Mammary epithelial cell (primary cell): ENCODE results near the gene KDELR1.

Source experiments
- CTCF ChIP-seq, 2 donors: IDR thresholded peaks in 1 of 2; conservative IDR thresholded peaks in 1 of 2; 2 replicates each; pipeline ENCODE4 v1.5.1; 2011 to 2012; ENCODE audit warnings: inconsistent platforms in 2 of 2, low read length in 2 of 2, mild to moderate bottlenecking in 2 of 2, control low read depth in 1 of 2, low read depth in 1 of 2; ENCODE audit not compliant: insufficient read depth in 1 of 2; ENCODE audit errors: extremely low read depth in 1 of 2
- EZH2 ChIP-seq: IDR thresholded peaks from 2 replicates; pipeline ENCODE4 v1.6.1; 2012; ENCODE audit warnings: low read length, inconsistent platforms, borderline replicate concordance

DNA sequence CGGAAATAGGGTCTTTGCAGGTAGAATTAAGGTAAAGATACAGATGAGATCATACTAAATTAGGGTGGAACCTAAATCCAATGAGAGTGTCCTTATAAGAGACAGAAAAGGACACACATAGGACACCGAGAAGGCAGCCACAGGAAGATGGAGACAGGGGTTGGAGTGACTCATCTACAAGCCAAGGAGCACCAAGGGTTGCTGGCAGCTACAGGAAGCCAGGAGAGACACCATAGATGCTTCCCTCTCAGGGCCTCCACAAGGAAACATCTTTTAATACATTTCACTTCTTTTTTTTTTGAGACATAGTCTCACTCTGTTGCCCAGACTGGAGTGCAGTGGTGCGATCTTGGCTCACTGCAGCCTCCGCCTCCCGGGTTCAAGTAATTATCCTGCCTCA lies 37.7 kb downstream of the KDELR1 start:
- TF ChIP-seq CTCF (conservative IDR thresholded peaks at IDR 0.05 in 1 of 2, IDR thresholded peaks at IDR 0.05 in 1 of 2; ENCODE audit: extremely low read depth in 1 of 2, insufficient read depth in 1 of 2, low read depth in 1 of 2, low read length in 2 of 2) (no peak), EZH2 (no peak)
